COLO668 (cell line): Measurements from ENCODE around the gene TRIM29.

Experiments used
- DNase-seq: peaks from one replicate; lab custom pipeline; 2025; ENCODE audit not compliant: unreplicated experiment; lab: John Stamatoyannopoulos, UW

TRIM29 gene

DNA sequence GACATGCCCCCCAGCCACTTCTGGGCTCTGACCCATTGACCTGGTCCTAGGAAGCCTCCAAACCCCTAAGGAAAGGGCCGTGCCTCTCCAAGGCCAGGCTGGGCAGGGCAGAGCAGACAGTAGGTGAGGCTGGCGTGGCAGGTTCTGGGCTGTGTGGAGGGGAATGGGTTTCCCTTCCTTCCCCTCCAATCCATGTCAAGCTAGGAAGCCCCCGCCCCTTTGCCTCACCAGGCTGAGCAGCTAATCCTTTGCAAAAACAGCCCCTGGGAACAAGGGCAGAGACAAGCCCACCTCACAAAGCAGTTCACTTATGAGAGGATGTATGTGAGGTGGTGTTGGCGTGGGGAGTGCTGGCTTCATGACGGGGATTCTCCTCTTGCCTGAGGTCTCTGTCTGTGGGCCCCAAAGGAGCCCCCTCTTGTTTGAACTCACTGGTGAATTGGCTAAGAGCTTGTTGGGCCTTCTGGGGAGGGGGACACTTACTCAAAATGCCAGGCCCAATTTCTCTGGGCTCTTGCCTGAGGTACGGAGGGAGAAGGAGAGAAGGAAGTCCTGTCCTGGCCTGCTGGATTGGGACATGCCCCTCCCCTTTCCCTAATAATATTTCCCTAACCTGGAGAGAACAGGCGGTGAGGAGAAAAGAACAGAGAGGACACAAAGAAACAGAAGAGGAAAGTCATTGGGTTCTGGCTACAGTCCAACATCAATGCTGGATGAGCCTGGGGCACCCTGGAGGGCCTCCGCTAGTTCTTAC is 1.6 kb upstream of the TRIM29 start:
- no peak for DNase-seq

- no peak for DNase-seq
Observed at GRCh38 chr11:120137187-120137610, 714 bp downstream of the TRIM29 start.

DNA sequence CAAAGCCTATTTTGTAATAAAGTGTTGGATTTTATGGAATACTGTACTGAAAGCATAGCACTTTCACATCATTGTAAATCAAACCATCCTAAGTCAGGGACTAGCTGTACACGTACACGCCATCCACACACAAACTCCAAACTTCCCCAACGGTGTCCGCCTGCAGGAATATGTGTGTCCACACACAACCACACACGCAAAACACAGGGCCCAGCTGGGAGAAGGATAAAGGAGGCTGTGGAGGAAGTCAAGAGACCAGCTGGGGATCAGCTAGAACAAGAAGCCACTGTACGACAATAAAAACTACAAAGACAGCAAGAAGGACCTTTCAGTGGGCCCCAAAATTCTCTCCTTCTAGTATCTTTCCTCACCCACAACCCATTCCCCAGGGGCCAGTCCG is 1.6 kb downstream of the TRIM29 start:
- no peak for DNase-seq

DNA sequence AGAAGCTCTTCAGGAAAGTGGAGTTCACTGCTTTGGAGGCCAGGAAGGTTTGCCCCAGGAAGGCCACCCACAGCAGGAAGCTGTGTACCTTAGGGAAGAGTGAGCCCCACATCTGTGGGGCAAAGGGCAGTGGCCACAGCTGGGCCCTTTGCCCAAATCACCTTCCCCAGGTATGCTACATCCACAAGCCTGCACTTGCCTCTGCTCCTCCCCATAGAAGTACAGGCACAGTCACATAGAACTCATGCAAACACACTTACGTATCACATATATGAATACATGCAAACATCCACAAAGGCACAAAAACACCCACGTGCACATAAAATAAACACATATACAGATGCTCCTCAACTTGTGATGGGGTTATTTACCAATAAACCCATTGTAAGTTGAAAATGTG is 2.1 kb downstream of the TRIM29 start:
- DNase-seq = no peak

GRCh38 chr11:120134931-120135228 is 3.0 kb downstream of the TRIM29 start:
- DNase-seq = no peak

- DNase-seq = no peak
Observed at GRCh38 chr11:120134106-120134930, 3.6 kb downstream of the TRIM29 start.

DNA sequence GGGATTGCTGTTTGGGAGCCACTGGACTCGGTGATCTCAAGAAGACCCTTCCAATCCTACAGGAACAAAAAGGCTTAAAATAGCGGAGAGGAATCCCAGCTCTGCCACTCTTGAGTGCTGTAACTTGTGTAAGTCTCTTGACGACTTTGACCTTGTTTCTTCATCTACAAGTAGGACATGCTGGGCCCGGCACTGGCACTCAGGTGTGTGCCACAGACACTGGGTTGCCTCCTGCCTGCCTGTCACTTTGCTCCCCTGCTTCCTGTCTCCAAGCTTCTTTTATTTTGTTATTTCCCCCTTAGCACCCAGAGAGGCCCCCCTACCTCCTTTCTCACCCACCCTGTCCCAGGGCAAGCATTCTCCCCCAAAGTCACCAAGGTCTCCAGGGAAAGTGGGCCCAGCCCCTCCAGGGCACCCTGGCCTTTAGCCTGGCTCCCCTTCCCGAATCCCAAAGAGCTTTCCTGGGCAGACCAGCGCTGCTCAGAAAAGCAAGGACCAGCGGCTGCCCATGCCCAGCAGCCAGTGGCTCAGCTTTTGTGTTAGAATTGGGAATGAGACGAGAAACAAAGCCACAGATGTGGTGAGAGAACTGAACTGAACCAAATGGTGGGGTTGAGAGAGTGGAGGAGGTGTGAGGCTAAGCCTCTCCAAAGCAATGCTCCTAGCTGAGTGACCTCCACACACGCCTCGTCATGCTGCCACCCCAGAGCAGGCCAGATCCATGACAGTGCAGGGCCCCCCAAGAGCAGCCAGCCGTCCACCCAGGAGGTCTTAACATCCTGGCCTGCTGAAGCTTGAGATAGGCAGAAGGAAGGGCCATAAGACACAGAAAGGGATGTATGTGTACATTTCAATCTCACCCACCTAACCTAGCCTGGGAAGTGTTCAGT is 4.5 kb downstream of the TRIM29 start:
- DNase-seq = no peak

DNA sequence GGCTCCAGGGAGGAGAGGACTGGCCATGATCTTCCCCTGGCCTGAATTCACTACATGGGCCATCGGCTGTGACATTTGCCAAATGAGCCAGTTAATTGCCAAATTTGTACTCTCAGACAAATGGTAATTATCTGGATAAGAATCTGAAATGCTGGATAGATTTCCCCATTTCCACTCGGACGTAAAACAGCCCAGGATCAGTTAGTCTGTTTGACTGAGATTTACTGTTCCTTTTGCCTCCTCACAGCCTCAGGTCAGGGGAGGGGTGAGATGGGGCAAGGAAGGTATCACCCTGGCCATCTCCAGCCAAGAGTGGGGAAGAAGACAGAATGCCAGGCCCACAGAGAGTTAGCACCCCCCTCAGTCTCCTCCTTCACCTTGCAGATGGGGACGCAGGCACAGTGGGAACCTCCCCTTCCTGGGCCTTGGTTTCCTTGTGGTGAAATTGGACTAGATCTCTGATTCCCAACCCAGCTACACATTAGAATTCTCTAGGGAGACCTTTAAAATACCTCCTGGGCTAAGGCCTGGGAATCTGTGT is 5.2 kb downstream of the TRIM29 start:
- DNase-seq = no peak

DNA sequence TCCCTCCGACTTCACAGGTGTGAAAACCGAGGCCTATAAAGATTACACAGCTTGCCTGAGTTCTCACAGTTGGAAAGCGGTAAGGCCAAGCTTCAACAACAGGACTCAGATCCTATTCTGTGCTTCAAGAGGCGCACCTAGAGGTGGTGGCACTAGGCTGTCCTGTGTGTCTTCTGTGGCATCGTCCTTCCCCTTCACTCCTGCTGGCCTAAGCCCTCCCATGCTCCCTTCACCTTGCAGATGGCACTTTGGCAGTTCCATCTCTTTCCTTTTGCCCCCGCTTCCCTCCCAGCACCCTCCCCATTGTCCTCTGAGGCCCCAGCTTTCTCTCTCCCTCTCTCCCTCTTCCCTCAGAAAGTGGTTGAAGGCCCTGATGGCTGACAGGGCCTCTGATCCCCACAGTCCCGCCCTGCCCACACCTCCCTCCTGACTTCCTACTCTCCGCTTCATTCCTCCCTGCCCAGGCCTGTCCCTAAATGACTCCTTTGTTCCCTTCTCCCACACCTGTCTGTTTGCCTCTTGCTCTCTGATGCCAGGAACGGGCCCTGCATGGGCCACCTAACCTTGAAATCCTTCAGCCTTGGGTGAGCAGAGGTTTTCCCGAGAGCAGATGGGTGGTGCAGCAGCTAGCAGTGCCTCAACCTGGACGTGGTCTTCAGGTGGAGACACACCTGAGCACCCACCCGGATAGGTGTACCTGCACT is 5.8 kb downstream of the TRIM29 start:
- no peak for DNase-seq

DNA sequence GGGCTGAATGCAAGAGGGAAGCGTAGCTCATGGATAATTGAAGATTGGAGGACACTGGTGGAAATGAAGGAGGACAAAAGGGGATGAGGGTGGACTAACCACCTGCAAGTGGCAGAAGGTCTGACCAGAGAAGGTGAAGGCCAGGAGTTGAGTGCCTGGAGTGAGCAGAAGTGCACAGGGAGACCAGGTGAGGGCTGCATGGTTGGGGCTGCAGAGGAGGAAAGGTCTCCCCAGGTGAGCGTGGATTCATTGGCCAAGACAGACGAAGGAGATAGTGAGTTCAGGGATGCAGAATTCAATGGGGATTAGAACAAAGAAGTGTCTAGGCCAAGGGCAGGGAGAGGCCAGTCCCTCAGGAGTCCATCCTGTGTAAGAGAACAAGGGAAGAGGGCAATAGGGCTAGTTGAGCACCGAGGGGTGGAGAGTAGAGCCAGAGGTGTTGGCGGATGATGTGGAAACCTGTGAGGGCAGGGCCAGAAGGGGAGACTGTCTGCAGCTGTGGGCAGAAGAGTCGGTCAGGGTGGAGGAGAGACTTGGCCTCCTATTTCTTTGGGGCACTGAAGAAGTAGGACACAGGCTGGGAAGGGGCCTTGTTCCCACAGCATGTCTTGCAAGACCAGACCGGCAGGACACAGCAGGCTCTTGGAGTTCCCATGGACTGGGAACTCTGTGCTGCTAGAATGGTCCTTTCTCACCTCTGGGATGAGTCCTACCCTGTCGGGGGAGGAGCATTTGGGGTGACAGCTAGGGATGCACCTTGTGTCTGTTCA is 6.7 kb downstream of the TRIM29 start:
- DNase-seq = no peak

DNA sequence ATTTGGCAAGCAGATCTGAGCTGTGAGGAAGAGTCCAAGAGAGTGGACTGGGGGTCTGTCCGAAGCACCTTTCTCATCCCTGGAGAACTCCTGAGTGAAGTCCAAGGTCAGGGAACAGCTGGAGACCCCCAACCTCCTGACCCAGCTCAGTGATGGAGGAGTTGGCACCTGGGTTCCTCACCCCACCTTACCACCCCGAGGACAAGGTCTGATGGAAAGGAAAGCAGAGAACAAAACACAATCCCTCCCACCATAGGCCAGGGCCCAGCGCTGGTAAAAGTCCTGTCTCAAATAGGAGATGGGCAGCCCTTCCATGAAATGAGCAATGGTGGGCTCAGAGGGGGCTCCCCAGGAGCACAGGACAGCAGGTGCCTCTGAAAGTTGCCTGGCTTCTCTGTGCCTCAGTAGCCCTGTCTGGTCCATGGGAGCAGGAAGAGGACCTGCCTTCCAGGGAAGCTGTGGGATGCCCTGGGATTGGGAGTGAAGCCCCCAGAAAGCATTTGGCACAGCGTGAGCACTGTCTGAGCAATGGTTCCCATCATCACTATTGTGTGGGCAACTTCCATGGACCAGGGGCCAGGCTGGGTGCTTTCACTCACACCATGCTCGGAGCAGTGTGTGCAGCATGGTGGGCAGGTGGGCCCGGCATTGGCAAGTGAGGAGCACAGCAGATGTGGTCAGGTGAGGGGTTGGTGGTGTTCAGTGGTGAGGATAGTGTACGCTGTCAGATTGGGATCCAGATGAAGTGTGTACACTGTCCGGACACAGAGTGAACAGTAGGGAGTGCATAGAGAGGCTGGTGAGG is 7.5 kb downstream of the TRIM29 start:
- DNase-seq = no peak

DNA sequence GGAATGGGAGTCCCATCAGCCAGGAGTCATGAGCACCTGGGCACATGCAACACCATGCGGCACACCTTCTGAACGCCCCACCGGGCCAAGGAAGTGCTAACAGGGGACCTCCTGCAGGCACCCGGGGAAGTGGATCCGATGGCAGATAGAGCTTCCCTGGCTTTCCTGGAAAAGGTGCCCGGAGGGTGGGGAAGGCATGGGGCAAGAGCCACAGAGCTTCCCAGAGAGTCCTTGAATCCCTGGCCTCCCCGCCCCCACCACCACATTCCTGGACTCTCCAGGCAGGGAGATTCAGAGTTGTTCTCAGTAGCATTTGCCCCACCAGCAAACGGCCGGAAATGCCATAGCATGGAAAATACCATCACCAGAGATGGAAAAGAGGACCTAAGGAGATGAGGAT is 8.3 kb downstream of the TRIM29 start:
- DNase-seq = no peak

GRCh38 chr11:120128392-120129119 is 9.4 kb downstream of the TRIM29 start:
- DNase-seq = no peak

DNA sequence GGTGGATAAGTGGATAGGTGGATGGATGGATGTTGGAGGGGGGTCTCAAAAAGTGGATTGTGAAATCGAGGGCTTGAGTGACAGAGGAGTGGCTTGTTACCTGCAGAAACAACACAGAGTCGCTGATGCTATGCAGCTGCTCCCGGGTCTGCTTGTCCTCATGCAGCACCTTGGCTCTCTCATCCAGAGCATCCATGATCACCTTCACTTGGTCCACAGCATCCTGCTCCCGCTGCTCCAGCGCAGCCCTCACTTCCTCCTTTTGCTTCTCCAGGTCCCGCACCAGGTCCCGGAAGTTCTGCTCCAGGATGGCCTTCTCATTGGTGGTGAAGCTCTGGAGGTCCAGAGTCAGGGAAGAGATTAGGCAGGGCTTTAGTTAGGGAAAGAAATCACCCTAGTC is 10.7 kb downstream of the TRIM29 start:
- no peak for DNase-seq

- DNase-seq = no peak
Observed at GRCh38 chr11:120126620-120127019, 11.3 kb downstream of the TRIM29 start.

- no peak for DNase-seq
Observed at GRCh38 chr11:120125509-120125908, 12.4 kb downstream of the TRIM29 start.

GRCh38 chr11:120125024-120125423 is 12.9 kb downstream of the TRIM29 start:
- DNase-seq = no peak

- DNase-seq = no peak
Observed at GRCh38 chr11:120124355-120124754, 13.6 kb downstream of the TRIM29 start.
